DND-41 (cell line): ENCODE measurements around the gene RPL15.

Source experiments
- ATAC-seq: fragments of 200-7000 bp; cut with Tn5 transposase; 3 replicates; pipeline ENCODE4 v1.9.1; 2021; ENCODE audit warnings: low read depth; ENCODE audit not compliant: insufficient read depth
- DNase-seq: peaks from one replicate; pipeline ENCODE4 v3.0.0-alpha.2; 2020
- H2AFZ ChIP-seq: 2 replicates; pipeline ENCODE4 v1.6.0; 2012; ENCODE audit warnings: low read depth, low read length
- H3K27ac ChIP-seq: 2 replicates; pipeline ENCODE4 v1.5.1; 2012; ENCODE audit warnings: low read length, inconsistent platforms
- H3K27me3 ChIP-seq: fragments of 200-600 bp; sonication (generic); 2 replicates; pipeline ENCODE4 v1.6.0; 2012; ENCODE audit warnings: low read length, mild to moderate bottlenecking, inconsistent platforms; ENCODE audit not compliant: insufficient read depth, poor library complexity
- H3K36me3 ChIP-seq: 2 replicates; pipeline ENCODE4 v1.5.1; 2012; ENCODE audit warnings: low read length, inconsistent platforms; ENCODE audit not compliant: insufficient read depth
- H3K4me1 ChIP-seq: 2 replicates; pipeline ENCODE4 v1.5.1; 2012; ENCODE audit warnings: mild to moderate bottlenecking, low read length; ENCODE audit not compliant: insufficient read depth
- H3K4me2 ChIP-seq: 2 replicates; pipeline ENCODE4 v1.6.0; 2012; ENCODE audit warnings: mild to moderate bottlenecking, moderate library complexity, low read length, inconsistent platforms; ENCODE audit not compliant: insufficient read depth
- H3K4me3 ChIP-seq, 2 experiments: fragments of 200-600 bp in 1 of 2; shearing (Covaris generic) in 1 of 2; 2 replicates each; pipeline ENCODE4 v1.5.1; 2012 to 2016; ENCODE audit warnings: inconsistent platforms in 2 of 2, low read length in 2 of 2, mild to moderate bottlenecking in 2 of 2, low read depth in 1 of 2, moderate library complexity in 1 of 2
- H3K79me2 ChIP-seq: 2 replicates; pipeline ENCODE4 v1.6.0; 2012; ENCODE audit warnings: low read length, inconsistent platforms; ENCODE audit not compliant: insufficient read depth
- H3K9ac ChIP-seq: 2 replicates; pipeline ENCODE4 v1.6.0; 2012; ENCODE audit warnings: low read depth, mild to moderate bottlenecking, inconsistent platforms, low read length, moderate library complexity
- H3K9me3 ChIP-seq: 2 replicates; pipeline ENCODE4 v1.5.1; 2012; ENCODE audit warnings: low read length, moderate library complexity, mild to moderate bottlenecking, inconsistent platforms; ENCODE audit not compliant: insufficient read depth, severe bottlenecking
- H4K20me1 ChIP-seq: 2 replicates; pipeline ENCODE4 v1.6.0; 2012; ENCODE audit warnings: low read length; ENCODE audit not compliant: insufficient read depth
- EZH2 ChIP-seq: IDR thresholded peaks from 3 replicates; pipeline ENCODE4 v1.6.1; 2012; ENCODE audit warnings: borderline replicate concordance, low read depth, mild to moderate bottlenecking, moderate library complexity, low read length, inconsistent platforms; ENCODE audit not compliant: severe bottlenecking
- TF ChIP-seq, protein P1 (sequence below): IDR thresholded peaks from 2 replicates; pipeline ENCODE4 v1.5.1; 2012; ENCODE audit warnings: borderline replicate concordance, low read length, moderate library complexity, mild to moderate bottlenecking; ENCODE audit not compliant: poor library complexity, severe bottlenecking; ENCODE audit errors: extremely low read depth

The RPL15 gene

GRCh38 chr3:23873941-23874340 is 43.0 kb upstream of the RPL15 start:
- H4K20me1 ChIP-seq, result peaks cover 23% of the 10 kb centered on the region
- no peak overlapping the region for H3K27ac ChIP-seq
- H3K9ac ChIP-seq, result no peak overlapping the region
- ATAC-seq, result no peak
- no peaks in the 10 kb centered on the region for H3K36me3 ChIP-seq
- no peak for DNase-seq
- TF ChIP-seq, protein P1, sequence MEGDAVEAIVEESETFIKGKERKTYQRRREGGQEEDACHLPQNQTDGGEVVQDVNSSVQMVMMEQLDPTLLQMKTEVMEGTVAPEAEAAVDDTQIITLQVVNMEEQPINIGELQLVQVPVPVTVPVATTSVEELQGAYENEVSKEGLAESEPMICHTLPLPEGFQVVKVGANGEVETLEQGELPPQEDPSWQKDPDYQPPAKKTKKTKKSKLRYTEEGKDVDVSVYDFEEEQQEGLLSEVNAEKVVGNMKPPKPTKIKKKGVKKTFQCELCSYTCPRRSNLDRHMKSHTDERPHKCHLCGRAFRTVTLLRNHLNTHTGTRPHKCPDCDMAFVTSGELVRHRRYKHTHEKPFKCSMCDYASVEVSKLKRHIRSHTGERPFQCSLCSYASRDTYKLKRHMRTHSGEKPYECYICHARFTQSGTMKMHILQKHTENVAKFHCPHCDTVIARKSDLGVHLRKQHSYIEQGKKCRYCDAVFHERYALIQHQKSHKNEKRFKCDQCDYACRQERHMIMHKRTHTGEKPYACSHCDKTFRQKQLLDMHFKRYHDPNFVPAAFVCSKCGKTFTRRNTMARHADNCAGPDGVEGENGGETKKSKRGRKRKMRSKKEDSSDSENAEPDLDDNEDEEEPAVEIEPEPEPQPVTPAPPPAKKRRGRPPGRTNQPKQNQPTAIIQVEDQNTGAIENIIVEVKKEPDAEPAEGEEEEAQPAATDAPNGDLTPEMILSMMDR, result no peak
- TF ChIP-seq EZH2, result no peak
- H3K79me2 ChIP-seq, result peaks cover 39% of the 10 kb centered on the region
- no peaks in the 10 kb centered on the region for H3K4me1 ChIP-seq
- no peak overlapping the region for H3K4me2 ChIP-seq
- H2AFZ ChIP-seq, result no peak overlapping the region
- H3K4me3 ChIP-seq, result no peak overlapping the region
- H3K9me3 ChIP-seq, result no peaks in the 10 kb centered on the region
- H3K27me3 ChIP-seq, result no peaks in the 10 kb centered on the region

GRCh38 chr3:23874359-23875112 is 42.4 kb upstream of the RPL15 start:
- Histone ChIP-seq H3K79me2 (peaks cover 36% of the 10 kb centered on the region), H3K9me3 (no peaks in the 10 kb centered on the region), H4K20me1 (peaks cover 26% of the 10 kb centered on the region), H2AFZ (no peak overlapping the region), H3K4me3 (no peak overlapping the region), H3K27ac (no peak overlapping the region), H3K4me2 (no peak overlapping the region), H3K36me3 (0 out of 2 replicates have a peak, but pooled peaks cover 2% of the 10 kb centered on the region), H3K27me3 (no peaks in the 10 kb centered on the region), H3K4me1 (no peaks in the 10 kb centered on the region), H3K9ac (no peak overlapping the region)
- no peak for DNase-seq
- TF ChIP-seq EZH2, result no peak
- no peak for ATAC-seq

- Histone ChIP-seq H3K79me2 (peaks cover 30% of the 10 kb centered on the region), H3K9me3 (no peaks in the 10 kb centered on the region), H3K4me1 (no peaks in the 10 kb centered on the region), H3K4me3 (no peak overlapping the region), H3K27ac (no peak overlapping the region), H3K4me2 (no peak overlapping the region), H3K36me3 (0 out of 2 replicates have a peak, but pooled peaks cover 2% of the 10 kb centered on the region), H2AFZ (no peak overlapping the region), H3K27me3 (no peaks in the 10 kb centered on the region), H3K9ac (no peak overlapping the region), H4K20me1 (peaks cover 23% of the 10 kb centered on the region)
- TF ChIP-seq, protein P1, result no peak
- TF ChIP-seq EZH2, result no peak
- no peak for ATAC-seq
- no peak for DNase-seq
Measured at GRCh38 chr3:23875113-23875725, 41.7 kb upstream of the RPL15 start.

DNA sequence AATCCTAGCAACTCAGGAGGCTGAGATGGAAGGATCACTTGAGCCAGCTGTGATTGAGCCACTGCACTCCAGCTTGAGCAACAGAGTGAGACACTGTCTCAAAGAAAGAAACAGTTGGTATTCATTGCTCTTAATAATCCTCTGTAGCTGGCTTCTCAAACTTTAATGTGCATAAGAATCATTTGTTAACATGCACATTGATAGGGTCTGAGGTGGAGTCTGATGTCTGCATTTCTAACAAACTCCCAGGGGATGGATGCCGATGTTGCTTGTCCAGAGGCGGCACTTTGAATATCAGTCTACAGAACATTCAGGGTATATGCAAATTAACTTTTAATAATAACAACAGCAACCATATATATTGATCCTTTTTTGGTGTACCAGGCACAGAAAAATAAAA is 40.0 kb upstream of the RPL15 start:
- H3K27me3 ChIP-seq, result no peaks in the 10 kb centered on the region
- ATAC-seq (no peak), DNase-seq (no peak)
- no peaks in the 10 kb centered on the region for H3K4me1 ChIP-seq
- TF ChIP-seq, protein P1, result no peak
- TF ChIP-seq EZH2, result no peak
- H3K4me3 ChIP-seq, result no peak overlapping the region
- 0 out of 2 replicates have a peak, but pooled peaks cover 2% of the 10 kb centered on the region for H3K36me3 ChIP-seq
- H3K9ac ChIP-seq, result no peak overlapping the region
- H3K4me2 ChIP-seq, result no peak overlapping the region
- H2AFZ ChIP-seq, result no peak overlapping the region
- peaks cover 28% of the 10 kb centered on the region; the same call in 1 of the 2 replicates for H3K79me2 ChIP-seq
- H3K9me3 ChIP-seq, result no peaks in the 10 kb centered on the region
- peaks cover 28% of the 10 kb centered on the region for H4K20me1 ChIP-seq
- no peak overlapping the region for H3K27ac ChIP-seq
